ENCODE results near the gene CDKL4. TPM values are rescaled to one million over a fixed set of nuclear protein-coding genes. Genes with fewer than 3 reads are reported as not detected.

The CDKL4 gene
- total and polyA plus RNA-seq, 2 experiments from 2014 or later = 0.22 TPM; not detected in 1

DNA sequence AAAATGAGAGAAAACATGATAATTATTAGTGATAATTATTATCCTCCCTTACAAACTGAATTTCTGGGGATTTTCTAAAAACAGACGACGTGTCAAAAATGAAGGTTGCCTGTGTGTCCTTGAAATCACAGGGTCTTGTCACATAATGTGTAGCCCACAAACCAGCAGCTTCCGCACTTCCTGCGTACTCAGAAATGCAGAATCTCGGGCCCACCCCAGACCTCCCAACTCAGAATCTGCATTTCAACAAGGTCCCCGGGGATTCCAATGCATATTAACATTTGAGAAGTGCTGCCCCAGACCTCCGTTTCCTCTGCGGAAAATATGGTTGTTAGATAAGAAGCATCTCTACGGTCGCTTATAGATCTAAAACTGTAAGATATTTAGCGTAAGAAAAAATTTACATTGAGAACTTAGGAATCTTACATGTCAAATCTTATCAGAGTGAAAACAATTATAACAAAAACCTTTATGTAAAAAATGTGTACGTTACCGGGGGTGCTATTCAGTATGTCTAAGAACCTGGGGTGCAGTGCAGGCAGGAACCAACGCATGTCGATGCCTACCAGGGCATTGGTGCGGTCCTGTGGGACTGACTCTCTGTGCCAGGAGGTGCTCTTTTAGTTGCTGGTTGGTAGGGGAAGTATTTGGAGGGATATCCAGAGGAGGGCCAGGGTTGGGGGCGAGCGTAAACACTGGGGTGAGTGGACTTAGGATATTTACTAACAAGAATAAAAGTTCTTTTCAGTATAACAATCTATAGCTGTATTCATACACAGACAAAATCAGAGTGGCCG lies 15.2 kb downstream of the CDKL4 start:
- in situ Hi-C loops (cut with MboI) = loop anchor here (10.0 kb wide), 1 partner anchor 104 kb away; the partner anchor contains the start of gene SOS1
- peak; percentile 10 for DNase-seq
- H3K79me2 ChIP-seq (ENCODE audit: insufficient read depth) = no peaks in the 10 kb centered on the region
- no peaks in the 10 kb centered on the region for H4K20me1 ChIP-seq (ENCODE audit: insufficient read depth)
- H3K36me3 ChIP-seq (ENCODE audit: low read depth) = no peaks in the 10 kb centered on the region
- H3K9me3 ChIP-seq (ENCODE audit: low read depth) = no peaks in the 10 kb centered on the region
- no peak overlapping the region for H3K27ac ChIP-seq
- H3F3A ChIP-seq (ENCODE audit: insufficient read depth) = no peaks in the 10 kb centered on the region
- H3K9me2 ChIP-seq (ENCODE audit: insufficient read depth) = no peaks in the 10 kb centered on the region
- peak overlapping the region; percentile 62 for H3K4me2 ChIP-seq (ENCODE audit: unreplicated experiment)
- peak overlapping the region; percentile 87 for H2AFZ ChIP-seq
- peak overlapping the region; percentile 32 for H3K9ac ChIP-seq
- no peaks in the 10 kb centered on the region for H3K4me1 ChIP-seq (ENCODE audit: insufficient read depth)
- WGBS, 2 experiments (ENCODE audit: low coverage in 1 of 2, low lambda C conversion rate in 2 of 2, missing lambda C conversion rate in 2 of 2) = 31 to 32% methylated on average over 19 of the region's 19 CpGs
- H3K27me3 ChIP-seq (replicated peaks; ENCODE audit: insufficient read depth) = no peaks in the 10 kb centered on the region
- no peak for TF ChIP-seq EZH2 (IDR thresholded peaks at IDR 0.05; ENCODE audit: insufficient read depth, poor library complexity, severe bottlenecking)
- no peak for TF ChIP-seq EZH2phosphoT487 (IDR thresholded peaks at IDR 0.05; ENCODE audit: insufficient read depth, low read depth)
- H3K4me3 ChIP-seq = peak overlapping the region; percentile 46

DNA sequence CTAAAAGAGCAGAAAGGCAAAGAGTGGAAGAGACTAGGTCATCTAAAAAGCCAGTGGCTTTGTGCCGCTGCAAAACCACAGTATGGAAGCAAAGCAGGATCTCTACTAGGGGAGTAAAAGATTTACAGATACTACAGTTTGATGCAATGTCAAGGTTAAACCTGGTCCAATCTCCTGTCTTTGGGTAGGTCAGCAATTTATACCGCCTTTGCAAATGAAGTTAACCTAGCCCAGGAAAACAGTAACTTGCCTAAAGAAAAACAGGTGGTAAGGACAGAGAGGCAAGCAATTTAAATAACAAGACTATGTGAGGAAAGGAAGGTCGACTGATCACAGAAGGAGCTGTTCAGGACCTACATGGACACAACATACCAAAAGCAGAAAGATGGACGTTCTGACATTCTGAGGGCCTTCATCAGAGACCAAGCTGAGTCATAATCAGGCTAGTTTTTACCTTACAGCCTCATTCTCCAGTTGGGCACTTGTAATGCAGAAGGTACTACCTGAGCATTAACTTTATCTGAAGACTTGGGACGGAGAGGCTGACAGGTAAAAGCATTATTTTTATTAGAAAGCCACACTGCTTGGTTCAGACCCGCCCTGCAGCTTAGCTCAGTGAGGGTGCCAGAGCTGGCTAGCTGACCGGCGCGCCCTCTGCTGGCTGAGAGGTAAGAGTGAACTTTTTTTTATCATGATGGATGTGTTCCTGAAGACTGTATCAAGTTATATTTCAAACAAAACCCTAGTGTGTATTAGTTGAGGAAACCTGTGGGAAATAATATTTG lies 15.9 kb downstream of the CDKL4 start:
- no peaks in the 10 kb centered on the region for H3K4me1 ChIP-seq (ENCODE audit: insufficient read depth)
- peak overlapping the region; percentile 87 for H2AFZ ChIP-seq
- H3K4me3 ChIP-seq = peak overlapping the region; percentile 46
- in situ Hi-C loops (cut with MboI) = loop anchor here (10.0 kb wide), 1 partner anchor 103 kb away; the partner anchor contains the start of gene SOS1
- no peak overlapping the region for H3K27ac ChIP-seq
- H4K20me1 ChIP-seq (ENCODE audit: insufficient read depth) = no peaks in the 10 kb centered on the region
- peak; percentile 85 for DNase-seq
- H3F3A ChIP-seq (ENCODE audit: insufficient read depth) = no peaks in the 10 kb centered on the region
- peak overlapping the region; percentile 32; the same call in 1 of the 2 replicates for H3K9ac ChIP-seq
- WGBS, 2 experiments (ENCODE audit: low coverage in 1 of 2, low lambda C conversion rate in 2 of 2, missing lambda C conversion rate in 2 of 2) = 19 to 20% methylated on average over 9 of the region's 9 CpGs
- H3K79me2 ChIP-seq (ENCODE audit: insufficient read depth) = no peaks in the 10 kb centered on the region
- peak overlapping the region; percentile 62 for H3K4me2 ChIP-seq (ENCODE audit: unreplicated experiment)
- H3K9me2 ChIP-seq (ENCODE audit: insufficient read depth) = no peaks in the 10 kb centered on the region
- no peaks in the 10 kb centered on the region for H3K9me3 ChIP-seq (ENCODE audit: low read depth)
- no peaks in the 10 kb centered on the region for H3K27me3 ChIP-seq (replicated peaks; ENCODE audit: insufficient read depth)
- TF ChIP-seq EZH2 (IDR thresholded peaks at IDR 0.05; ENCODE audit: insufficient read depth, poor library complexity, severe bottlenecking) (no peak), EZH2phosphoT487 (IDR thresholded peaks at IDR 0.05; ENCODE audit: insufficient read depth, low read depth) (no peak)
- H3K36me3 ChIP-seq (ENCODE audit: low read depth) = no peaks in the 10 kb centered on the region

DNA sequence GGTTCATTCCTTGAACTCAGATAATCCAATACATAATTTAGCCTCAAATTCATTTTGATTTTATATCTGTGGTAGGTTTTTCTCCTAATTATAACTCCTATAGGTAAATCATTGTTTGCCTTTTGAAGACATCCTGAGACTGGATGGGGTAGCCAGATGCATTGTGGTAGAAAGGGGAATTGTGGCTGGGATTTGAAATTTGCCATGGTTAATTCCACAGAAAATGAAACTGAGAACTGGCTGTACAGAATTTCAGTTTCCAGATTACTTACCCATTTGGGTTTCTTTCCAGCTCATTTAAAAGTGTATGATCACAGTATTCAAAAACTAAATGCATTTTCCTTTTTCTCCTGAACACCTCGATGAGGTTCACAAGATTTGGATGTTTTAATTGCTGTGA lies 18.2 kb downstream of the CDKL4 start:
- H3K36me3 ChIP-seq (ENCODE audit: low read depth) = no peaks in the 10 kb centered on the region
- H3F3A ChIP-seq (ENCODE audit: insufficient read depth) = no peaks in the 10 kb centered on the region
- 93 to 97% methylated on average over 1 of the region's 1 CpG for WGBS, 2 experiments (ENCODE audit: low coverage in 1 of 2, low lambda C conversion rate in 2 of 2, missing lambda C conversion rate in 2 of 2)
- no peaks in the 10 kb centered on the region for H4K20me1 ChIP-seq (ENCODE audit: insufficient read depth)
- H3K79me2 ChIP-seq (ENCODE audit: insufficient read depth) = no peaks in the 10 kb centered on the region
- H3K9me2 ChIP-seq (ENCODE audit: insufficient read depth) = no peaks in the 10 kb centered on the region
- DNase-seq = no peak
- no peak overlapping the region for H2AFZ ChIP-seq
- no peaks in the 10 kb centered on the region for H3K27me3 ChIP-seq (replicated peaks; ENCODE audit: insufficient read depth)
- H3K27ac ChIP-seq = no peak overlapping the region
- H3K4me1 ChIP-seq (ENCODE audit: insufficient read depth) = no peaks in the 10 kb centered on the region
- H3K9me3 ChIP-seq (ENCODE audit: low read depth) = no peaks in the 10 kb centered on the region
- no peak overlapping the region for H3K9ac ChIP-seq
- no peak for TF ChIP-seq EZH2 (IDR thresholded peaks at IDR 0.05; ENCODE audit: insufficient read depth, poor library complexity, severe bottlenecking)
- TF ChIP-seq EZH2phosphoT487 (IDR thresholded peaks at IDR 0.05; ENCODE audit: insufficient read depth, low read depth) = no peak
- no peak overlapping the region for H3K4me2 ChIP-seq (ENCODE audit: unreplicated experiment)
- in situ Hi-C loops (cut with MboI) = loop anchor here (10.0 kb wide), 1 partner anchor 101 kb away; the partner anchor contains the start of gene SOS1
- H3K4me3 ChIP-seq = no peak overlapping the region

DNA sequence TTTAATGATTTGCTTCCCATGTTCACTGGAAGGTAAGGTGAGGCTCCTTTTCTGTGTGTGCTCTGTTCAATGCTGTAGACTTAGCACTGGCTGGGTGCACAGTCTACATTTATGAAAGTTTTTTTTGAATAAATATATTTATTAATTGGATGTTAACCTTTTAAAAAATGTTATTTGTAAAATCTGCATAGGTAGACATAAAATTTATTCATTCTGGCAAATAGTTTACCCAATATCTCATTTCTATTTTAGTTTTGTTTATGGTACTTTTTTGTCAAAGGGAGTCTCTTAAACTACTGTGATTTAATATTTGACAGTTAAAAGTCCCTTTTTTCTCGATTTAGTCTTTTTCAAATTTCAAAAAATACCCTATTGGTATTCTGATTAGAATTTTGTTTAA lies 19.9 kb downstream of the CDKL4 start:
- Histone ChIP-seq H3K79me2 (ENCODE audit: insufficient read depth) (no peaks in the 10 kb centered on the region), H4K20me1 (ENCODE audit: insufficient read depth) (no peaks in the 10 kb centered on the region), H3K9ac (no peak overlapping the region), H3K9me3 (ENCODE audit: low read depth) (no peaks in the 10 kb centered on the region), H3F3A (ENCODE audit: insufficient read depth) (no peaks in the 10 kb centered on the region), H3K4me3 (no peak overlapping the region), H3K4me2 (ENCODE audit: unreplicated experiment) (no peak overlapping the region), H3K27ac (no peak overlapping the region), H2AFZ (no peak overlapping the region), H3K27me3 (replicated peaks; ENCODE audit: insufficient read depth) (no peaks in the 10 kb centered on the region), H3K36me3 (ENCODE audit: low read depth) (no peaks in the 10 kb centered on the region), H3K4me1 (ENCODE audit: insufficient read depth) (no peaks in the 10 kb centered on the region), H3K9me2 (ENCODE audit: insufficient read depth) (no peaks in the 10 kb centered on the region)
- no peak for DNase-seq
- TF ChIP-seq EZH2 (IDR thresholded peaks at IDR 0.05; ENCODE audit: insufficient read depth, poor library complexity, severe bottlenecking) = no peak
- TF ChIP-seq EZH2phosphoT487 (IDR thresholded peaks at IDR 0.05; ENCODE audit: insufficient read depth, low read depth) = no peak
- 78 to 83% methylated on average over 1 of the region's 1 CpG for WGBS, 2 experiments (ENCODE audit: low coverage in 1 of 2, low lambda C conversion rate in 2 of 2, missing lambda C conversion rate in 2 of 2)
- in situ Hi-C loops (cut with MboI) = loop anchor here (10.0 kb wide), 1 partner anchor 99 kb away; the partner anchor contains the start of gene SOS1

All from GM23248 (cell line).